IMR-90 (cell line): ENCODE measurements around the gene LTB4R. TPM values are rescaled to one million over a fixed set of nuclear protein-coding genes. Genes with fewer than 3 reads are reported as not detected.

Experiments used
- ATAC-seq: fragments of 200-7000 bp; cut with Tn5 transposase; 2 replicates; pipeline ENCODE4 v1.9.1; 2020; ENCODE audit warnings: low read depth, mild to moderate bottlenecking, moderate library complexity
- BruUV-seq: library from RNA; stranded (reverse); fragments of 400-500 nt; replicated peaks from 2 replicates; lab custom pipeline; 2021; lab: Mats Ljungman, UMichigan
- CTCF ChIA-PET: fragments of 300-600 bp; formaldehyde crosslinking; extraction: SDS; loops from one replicate; lab custom pipeline; 2021; ENCODE audit warnings: antibody characterized with exemption; lab: Yijun Ruan, JAX
- POLR2A ChIA-PET: fragments of 300-600 bp; sonication (Branson Sonifier 250); formaldehyde crosslinking; loops from one replicate; lab custom pipeline; 2022; ENCODE audit warnings: antibody characterized with exemption; ENCODE audit not compliant: unreplicated experiment; lab: Charles Lee
- DNase-seq: peaks from one replicate; pipeline ENCODE4 v3.0.0; 2013
- H2AFZ ChIP-seq: replicated peaks from 2 replicates; pipeline ENCODE3; 2013; ENCODE audit warnings: low read length, mild to moderate bottlenecking; ENCODE audit not compliant: poor library complexity
- H2AK5ac ChIP-seq: 2 replicates; pipeline ENCODE4 v1.6.1; 2013; ENCODE audit warnings: low read depth, low read length, inconsistent platforms
- H2AK9ac ChIP-seq: replicated peaks from 2 replicates; pipeline ENCODE3; 2013; ENCODE audit warnings: mild to moderate bottlenecking, low read depth, low read length, moderate library complexity; ENCODE audit not compliant: poor library complexity
- H2BK120ac ChIP-seq: 2 replicates; pipeline ENCODE4 v1.6.1; 2013; ENCODE audit warnings: low read depth, low read length, inconsistent platforms
- H2BK15ac ChIP-seq: 3 replicates; pipeline ENCODE4 v1.6.1; 2013; ENCODE audit warnings: low read depth, low read length, inconsistent platforms
- H2BK20ac ChIP-seq: 2 replicates; pipeline ENCODE4 v1.6.1; 2013; ENCODE audit warnings: low read depth, mild to moderate bottlenecking, inconsistent platforms, low read length, moderate library complexity
- H2BK5ac ChIP-seq: 2 replicates; pipeline ENCODE4 v1.6.1; 2013; ENCODE audit warnings: mild to moderate bottlenecking, low read depth, low read length, inconsistent platforms; ENCODE audit not compliant: poor library complexity, severe bottlenecking
- H3K14ac ChIP-seq: replicated peaks from 2 replicates; pipeline ENCODE4 v1.6.1; 2013; ENCODE audit warnings: low read depth, low read length, inconsistent platforms
- H3K18ac ChIP-seq: 2 replicates; pipeline ENCODE4 v1.6.1; 2013; ENCODE audit warnings: low read depth, low read length, control low read depth
- H3K23ac ChIP-seq: 2 replicates; pipeline ENCODE4 v1.6.1; 2013; ENCODE audit warnings: low read depth, low read length, inconsistent platforms
- H3K27ac ChIP-seq: 2 replicates; pipeline ENCODE4 v1.5.1; 2013; ENCODE audit warnings: mild to moderate bottlenecking, control low read depth, low read length; ENCODE audit not compliant: insufficient read depth
- H3K27me3 ChIP-seq: 2 replicates; pipeline ENCODE4 v1.6.1; 2013; ENCODE audit warnings: low read length; ENCODE audit not compliant: control insufficient read depth, insufficient read depth
- H3K36me3 ChIP-seq: 2 replicates; pipeline ENCODE4 v1.6.1; 2013; ENCODE audit warnings: low read length, mixed read lengths; ENCODE audit not compliant: control insufficient read depth, insufficient read depth
- H3K4ac ChIP-seq: 2 replicates; pipeline ENCODE4 v1.6.1; 2013; ENCODE audit warnings: low read depth, low read length, inconsistent platforms
- H3K4me1 ChIP-seq: 2 replicates; pipeline ENCODE4 v1.6.1; 2013; ENCODE audit warnings: low read length, mixed read lengths; ENCODE audit not compliant: control insufficient read depth, insufficient read depth
- H3K4me2 ChIP-seq: 2 replicates; pipeline ENCODE4 v1.6.1; 2013; ENCODE audit warnings: low read depth, mild to moderate bottlenecking, control low read depth, low read length, moderate library complexity
- H3K4me3 ChIP-seq: 2 replicates; pipeline ENCODE4 v1.5.1; 2013; ENCODE audit warnings: low read depth, mild to moderate bottlenecking, control low read depth, low read length, moderate library complexity; ENCODE audit not compliant: insufficient read depth
- H3K56ac ChIP-seq: 2 replicates; pipeline ENCODE4 v1.6.1; 2013; ENCODE audit warnings: low read length, inconsistent platforms; ENCODE audit not compliant: insufficient read depth; ENCODE audit errors: extremely low read depth
- H3K79me1 ChIP-seq, 2 experiments: 2 replicates each; pipeline ENCODE4 v1.6.1; 2013; ENCODE audit warnings: low read length in 2 of 2, inconsistent platforms in 1 of 2, low read depth in 1 of 2
- H3K9ac ChIP-seq: 2 replicates; pipeline ENCODE4 v1.6.1; 2013; ENCODE audit warnings: low read depth, low read length, control low read depth
- H3K9me1 ChIP-seq: 2 replicates; pipeline ENCODE4 v1.6.1; 2013; ENCODE audit warnings: low read length, inconsistent platforms; ENCODE audit not compliant: insufficient read depth
- H3K9me3 ChIP-seq: 2 replicates; pipeline ENCODE4 v1.6.1; 2013; ENCODE audit warnings: low read length; ENCODE audit not compliant: control insufficient read depth, insufficient read depth
- H4K20me1 ChIP-seq: 2 replicates; pipeline ENCODE4 v1.6.1; 2013; ENCODE audit warnings: low read length, inconsistent platforms; ENCODE audit not compliant: insufficient read depth
- H4K5ac ChIP-seq: 2 replicates; pipeline ENCODE4 v1.6.1; 2013; ENCODE audit warnings: mild to moderate bottlenecking, low read depth, low read length, control low read depth
- H4K8ac ChIP-seq, 2 experiments: 2 replicates each; pipeline ENCODE4 v1.6.1; 2013; ENCODE audit warnings: low read depth in 2 of 2, low read length in 2 of 2, control low read depth in 1 of 2, inconsistent platforms in 1 of 2
- H4K91ac ChIP-seq: 2 replicates; pipeline ENCODE4 v1.6.1; 2013; ENCODE audit warnings: low read depth, low read length, inconsistent platforms; ENCODE audit not compliant: insufficient read depth
- BHLHE40 ChIP-seq: fragments of 150-350 bp; IDR thresholded peaks from 2 replicates; pipeline ENCODE4 v1.6.1; 2016; ENCODE audit warnings: mild to moderate bottlenecking, low read depth, low read length
- CEBPB ChIP-seq: IDR thresholded peaks from 2 replicates; pipeline ENCODE4 v1.6.1; 2012; ENCODE audit warnings: low read depth, low read length, improper control_type of control experiment
- CHD1 ChIP-seq: IDR thresholded peaks from 2 replicates; pipeline ENCODE4 v1.6.1; 2012; ENCODE audit warnings: low read depth, low read length, improper control_type of control experiment
- CTCF ChIP-seq: conservative IDR thresholded peaks from 2 replicates; pipeline ENCODE4 v1.5.1; 2012; ENCODE audit warnings: mild to moderate bottlenecking, low read depth, low read length, improper control_type of control experiment
- FOS ChIP-seq: fragments of 150-350 bp; IDR thresholded peaks from 2 replicates; pipeline ENCODE4 v1.6.1; 2016; ENCODE audit warnings: low read depth, low read length
- MAFK ChIP-seq: IDR thresholded peaks from 2 replicates; pipeline ENCODE4 v1.6.1; 2012; ENCODE audit warnings: low read depth, low read length, improper control_type of control experiment
- MAZ ChIP-seq: IDR thresholded peaks from 2 replicates; pipeline ENCODE4 v1.6.1; 2012; ENCODE audit warnings: low read depth, mild to moderate bottlenecking, low read length, improper control_type of control experiment, moderate library complexity, borderline replicate concordance
- MXI1 ChIP-seq: IDR thresholded peaks from 2 replicates; pipeline ENCODE4 v1.6.1; 2012; ENCODE audit warnings: low read depth, mild to moderate bottlenecking, low read length, moderate library complexity, borderline replicate concordance
- NFE2L2 ChIP-seq: fragments of 150-350 bp; IDR thresholded peaks from 2 replicates; pipeline ENCODE4 v1.6.1; 2016; ENCODE audit warnings: low read depth, mild to moderate bottlenecking, low read length
- POLR2A ChIP-seq: IDR thresholded peaks from 2 replicates; pipeline ENCODE4 v1.6.1; 2012; ENCODE audit warnings: mild to moderate bottlenecking, low read depth, low read length
- RAD21 ChIP-seq: IDR thresholded peaks from 2 replicates; pipeline ENCODE4 v1.6.1; 2012; ENCODE audit warnings: low read length, improper control_type of control experiment
- RCOR1 ChIP-seq: IDR thresholded peaks from 2 replicates; pipeline ENCODE4 v1.6.1; 2012; ENCODE audit warnings: mild to moderate bottlenecking, low read length, improper control_type of control experiment; ENCODE audit not compliant: insufficient replicate concordance
- RFX5 ChIP-seq: IDR thresholded peaks from 2 replicates; pipeline ENCODE4 v1.8.0; 2012; ENCODE audit warnings: low read depth, mild to moderate bottlenecking, low read length, moderate library complexity
- SMC3 ChIP-seq: fragments of 150-350 bp; IDR thresholded peaks from 2 replicates; pipeline ENCODE4 v1.6.1; 2016; ENCODE audit warnings: low read depth, mild to moderate bottlenecking, antibody characterized with exemption, low read length, moderate library complexity
- USF2 ChIP-seq: fragments of 150-350 bp; IDR thresholded peaks from 2 replicates; pipeline ENCODE4 v1.6.1; 2017; ENCODE audit warnings: mild to moderate bottlenecking, antibody characterized with exemption, low read length, low read depth
- WGBS, 2 experiments: methylation state at CpG; one replicate each; pipeline versions ENCODE4 v1.1.5 to v1.1.7; 2013; ENCODE audit warnings: missing lambda C conversion rate in 2 of 2; ENCODE audit not compliant: insufficient read length in 1 of 2; ENCODE audit errors: extremely low coverage in 2 of 2; 5-methylcytosine and 5-hydroxymethylcytosine counted together
- dilution Hi-C: fragments of 300-500 bp; cut with HindIII; formaldehyde crosslinking; loops from one replicate; pipeline ENCODE4 v1.14.3; 2018; ENCODE audit warnings: low sequenced_read_pairs; ENCODE audit not compliant: unreplicated experiment
- in situ Hi-C: fragments of 300-500 bp; cut with MboI; formaldehyde crosslinking; loops from 3 replicates; pipeline ENCODE4 v1.14.3; 2019; ENCODE audit warnings: low sequenced_read_pairs, inconsistent platforms, mixed read lengths
- intact Hi-C: fragments of 100-400 bp; cut with micrococcal nuclease; formaldehyde crosslinking; loops from 2 replicates; pipeline ENCODE4 v1.10.0; 2022
- polyA plus RNA-seq, 3 experiments: library from polyadenylated mRNA; depleted of rRNA; stranded (reverse); fragments of >200 nt; gene quantifications; 2 replicates each; pipeline ENCODE4 v1.2.3, GENCODE V29; 2012; ENCODE audit warnings: low replicate concordance in 1 of 3
- total RNA-seq: library from RNA; depleted of rRNA; stranded (reverse); fragments of >200 nt; gene quantifications from 2 replicates; pipeline ENCODE4 v1.2.3, GENCODE V29; 2012
- TF ChIP-seq, protein P1 (sequence below): fragments of 150-350 bp; IDR thresholded peaks from 2 replicates; pipeline ENCODE4 v1.6.1; 2016; ENCODE audit warnings: low read depth, mild to moderate bottlenecking, low read length, moderate library complexity, borderline replicate concordance

LTB4R gene
- total and polyA plus RNA-seq, 2 of the 4 experiments (the other 2 are of a cell fraction) = 0.18 to 2.3 TPM

DNA sequence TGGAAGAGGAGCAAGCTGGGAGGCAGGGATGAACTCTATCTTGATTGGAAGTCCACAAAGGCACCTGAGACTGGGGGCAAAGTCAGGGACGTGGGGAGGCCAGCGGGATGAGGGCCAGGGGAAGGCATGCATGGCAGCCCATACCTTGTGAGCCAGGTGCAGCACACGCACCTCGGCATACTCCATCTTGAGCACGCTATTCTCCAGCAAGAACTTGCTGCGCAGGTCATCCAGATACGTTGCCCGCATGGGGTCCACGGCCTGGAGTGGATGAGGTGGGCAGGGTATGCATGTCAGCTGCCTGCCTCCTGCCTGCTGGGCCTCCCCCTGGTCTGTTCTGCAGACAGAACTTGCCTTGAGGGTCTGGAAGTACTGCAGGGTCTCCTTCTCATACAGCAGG lies 43.8 kb upstream of the LTB4R start:
- Histone ChIP-seq H2AK5ac (no peak overlapping the region), H3K14ac (no peak overlapping the region), H3K56ac (no peak overlapping the region), H3K9me3 (no peaks in the 10 kb centered on the region), H3K4me2 (no peak overlapping the region), H3K9me1 (peaks cover 5% of the 10 kb centered on the region; the same call in 1 of the 2 replicates), H3K27me3 (no peaks in the 10 kb centered on the region), H3K4me1 (peaks cover 5% of the 10 kb centered on the region; the same call in 1 of the 2 replicates), H2BK120ac (no peak overlapping the region), H2BK20ac (no peak overlapping the region), H4K8ac (no peak overlapping the region), H3K4ac (no peak overlapping the region), H3K4me3 (no peak overlapping the region), H3K18ac (no peak overlapping the region), H4K5ac (no peak overlapping the region), H3K27ac (no peak overlapping the region), H3K9ac (no peak overlapping the region), H2AFZ (no peak overlapping the region), H3K23ac (no peak overlapping the region), H4K20me1 (no peaks in the 10 kb centered on the region), H2AK9ac (no peak overlapping the region), H2BK5ac (no peak overlapping the region), H3K36me3 (peaks cover 29% of the 10 kb centered on the region), H3K79me1 (peaks cover 8 to 18% of the 10 kb centered on the region in 2 experiments), H2BK15ac (no peak overlapping the region), H4K91ac (no peak overlapping the region)
- intact Hi-C loops = no loop called here
- 81% methylated on average over 5 of the region's 9 CpGs; no CpG with 5 or more reads in 1 of the 2 experiments for WGBS, 2 experiments
- DNase-seq = no peak
- ATAC-seq = no peak
- dilution Hi-C loops = no loop called here
- CTCF ChIA-PET = no interaction called here
- TF ChIP-seq USF2 (no peak), RFX5 (no peak), MAZ (no peak), RAD21 (no peak), CHD1 (no peak), CEBPB (no peak), MAFK (no peak), CTCF (no peak), SMC3 (no peak), POLR2A (no peak), NFE2L2 (no peak), FOS (no peak), BHLHE40 (no peak), RCOR1 (no peak), MXI1 (no peak)
- TF ChIP-seq, protein P1, sequence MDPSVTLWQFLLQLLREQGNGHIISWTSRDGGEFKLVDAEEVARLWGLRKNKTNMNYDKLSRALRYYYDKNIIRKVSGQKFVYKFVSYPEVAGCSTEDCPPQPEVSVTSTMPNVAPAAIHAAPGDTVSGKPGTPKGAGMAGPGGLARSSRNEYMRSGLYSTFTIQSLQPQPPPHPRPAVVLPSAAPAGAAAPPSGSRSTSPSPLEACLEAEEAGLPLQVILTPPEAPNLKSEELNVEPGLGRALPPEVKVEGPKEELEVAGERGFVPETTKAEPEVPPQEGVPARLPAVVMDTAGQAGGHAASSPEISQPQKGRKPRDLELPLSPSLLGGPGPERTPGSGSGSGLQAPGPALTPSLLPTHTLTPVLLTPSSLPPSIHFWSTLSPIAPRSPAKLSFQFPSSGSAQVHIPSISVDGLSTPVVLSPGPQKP = no peak
- POLR2A ChIA-PET = no interaction called here
- BruUV-seq = no TSS peak
- in situ Hi-C loops = no loop called here
